SIG-M5 (cell line): ENCODE data around the gene CLEC20A.
"Not testable (repeated sequence)": the region's sequence is repeated elsewhere in the genome, so short reads cannot be mapped to it uniquely, and the experiment has no call there.

Experiments used
- DNase-seq: peaks from one replicate; lab custom pipeline; 2025; lab: John Stamatoyannopoulos, UW

CLEC20A gene

DNA sequence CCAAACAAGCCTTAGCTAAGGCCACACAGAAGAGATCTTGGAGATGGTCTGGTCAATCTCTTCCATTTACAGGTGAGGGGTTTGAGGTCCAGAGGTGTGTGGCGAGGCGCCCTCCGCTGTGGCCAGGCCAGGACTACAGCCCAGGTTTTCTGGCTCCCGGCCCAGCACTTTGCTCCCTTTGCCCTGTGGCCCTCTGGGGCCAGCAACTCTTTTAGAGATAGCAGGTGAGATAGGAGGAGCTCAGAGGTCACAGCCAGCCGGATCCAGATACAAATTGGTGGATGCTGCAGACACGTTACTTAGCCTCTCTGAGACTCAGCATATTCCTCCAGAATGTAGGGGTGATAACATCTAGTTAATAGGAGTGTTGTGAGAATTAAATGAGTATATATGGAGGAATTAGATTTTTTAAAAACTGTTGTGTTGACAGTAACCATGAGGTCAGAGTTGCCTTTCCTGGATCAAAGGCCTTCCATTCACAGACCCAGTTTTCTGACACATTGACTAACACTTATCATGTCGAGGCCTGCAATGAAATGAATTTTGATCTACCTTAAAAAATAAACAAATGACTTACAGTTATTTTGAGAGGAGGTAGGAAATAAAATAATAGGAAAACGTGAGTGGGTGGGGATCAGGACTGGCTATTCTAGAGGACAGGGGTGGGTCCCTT lies 32.7 kb upstream of the CLEC20A start:
- no peak for DNase-seq

GRCh38 chr1:178528953-178529335 lies 32.2 kb upstream of the CLEC20A start:
- no peak for DNase-seq

DNA sequence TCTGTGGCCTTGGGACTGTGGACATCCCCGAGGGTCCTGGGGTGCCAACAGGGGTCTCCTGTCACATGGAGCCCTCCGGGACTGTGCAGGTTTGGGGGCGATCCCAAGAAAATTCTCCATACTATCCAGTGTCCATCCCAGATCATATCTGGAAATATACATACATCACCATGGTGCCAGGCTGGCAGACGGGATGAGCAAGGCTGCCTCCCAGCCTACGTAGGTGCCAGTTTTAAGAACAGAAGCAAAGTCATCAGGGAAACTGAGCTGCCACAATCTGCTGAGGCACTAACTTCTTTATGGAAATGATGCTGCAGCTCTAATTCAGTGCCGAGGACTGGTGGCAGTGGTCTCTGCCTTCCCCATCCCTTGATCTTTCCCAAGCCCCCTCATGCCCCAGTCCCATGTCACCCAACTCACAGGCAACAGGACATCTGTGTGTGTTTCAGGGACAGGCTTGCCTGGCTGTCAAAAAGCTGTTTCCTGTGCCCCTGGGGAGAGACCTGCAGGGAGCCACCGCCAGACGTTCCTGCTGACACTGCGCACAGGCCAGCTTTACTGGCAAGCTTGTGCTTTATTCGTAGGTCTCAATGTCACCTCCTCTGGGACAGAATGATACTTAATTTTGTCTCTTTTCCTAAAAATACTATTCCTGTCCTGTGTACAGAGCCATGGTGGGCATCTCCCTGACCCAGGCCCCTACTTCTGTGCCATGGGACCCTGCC lies 31.6 kb upstream of the CLEC20A start:
- no peak for DNase-seq

GRCh38 chr1:178527117-178527516 lies 30.4 kb upstream of the CLEC20A start:
- DNase-seq, result no peak

DNA sequence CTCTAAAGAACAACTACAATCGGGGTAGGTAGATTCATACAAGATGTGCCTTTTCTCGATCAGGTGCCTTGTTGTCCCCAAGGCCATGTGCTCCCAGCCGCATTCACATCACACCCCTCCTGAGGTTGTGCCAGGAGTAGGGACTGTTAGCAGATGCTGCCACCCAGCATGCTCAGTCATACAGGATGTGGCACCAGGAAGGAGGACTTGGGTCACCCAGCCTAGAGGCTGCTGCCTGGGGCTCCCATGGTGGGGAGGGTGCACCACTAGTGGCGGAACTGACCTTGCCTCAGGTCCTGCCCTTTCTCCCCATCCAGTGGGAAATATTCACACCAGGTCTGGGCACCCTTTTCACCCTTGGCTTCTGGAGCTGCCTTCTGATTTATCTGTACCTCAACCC lies 24.5 kb upstream of the CLEC20A start:
- DNase-seq, result no peak

- no peak for DNase-seq
Observed at GRCh38 chr1:178520803-178521202, 24.0 kb upstream of the CLEC20A start.

DNA sequence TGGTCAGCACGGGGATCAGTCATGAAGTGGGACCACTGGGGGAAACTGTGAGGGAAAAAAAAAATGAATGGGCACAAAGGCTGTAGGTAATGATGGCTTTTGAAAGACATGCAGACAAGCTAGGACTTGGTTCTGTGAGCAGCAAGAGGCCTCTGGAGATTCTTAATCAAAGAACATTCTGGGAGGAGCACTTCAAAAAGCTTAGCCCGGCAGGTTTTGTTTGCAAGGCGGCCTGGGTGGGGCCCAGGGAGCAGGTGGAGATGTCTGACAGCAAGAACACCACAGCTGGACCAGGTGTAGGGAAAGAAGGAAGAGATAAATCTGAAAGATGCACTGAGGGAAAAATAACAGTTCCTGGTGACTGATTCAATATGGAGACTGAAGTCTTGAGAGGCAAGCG lies 22.1 kb upstream of the CLEC20A start:
- no peak for DNase-seq

DNA sequence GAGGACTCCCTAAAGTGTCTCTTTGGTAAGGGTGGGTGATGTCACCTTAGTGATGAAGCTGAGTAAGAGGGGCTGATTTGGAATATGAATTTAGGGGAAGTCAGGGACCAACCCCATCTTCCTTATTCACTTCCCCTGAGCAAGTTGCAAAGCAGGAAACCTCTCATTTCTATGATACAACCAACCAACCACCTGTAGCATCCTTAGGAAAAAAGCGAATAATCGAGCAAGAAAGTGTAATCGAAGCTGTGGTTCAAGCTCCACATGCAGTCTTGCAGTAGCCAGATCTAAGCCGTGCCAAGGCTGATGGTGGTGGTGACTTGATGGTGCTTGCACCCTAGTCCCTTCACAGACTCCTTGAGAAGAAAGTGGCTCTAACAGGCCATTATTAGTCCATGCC lies 19.3 kb upstream of the CLEC20A start:
- DNase-seq, result no peak

DNA sequence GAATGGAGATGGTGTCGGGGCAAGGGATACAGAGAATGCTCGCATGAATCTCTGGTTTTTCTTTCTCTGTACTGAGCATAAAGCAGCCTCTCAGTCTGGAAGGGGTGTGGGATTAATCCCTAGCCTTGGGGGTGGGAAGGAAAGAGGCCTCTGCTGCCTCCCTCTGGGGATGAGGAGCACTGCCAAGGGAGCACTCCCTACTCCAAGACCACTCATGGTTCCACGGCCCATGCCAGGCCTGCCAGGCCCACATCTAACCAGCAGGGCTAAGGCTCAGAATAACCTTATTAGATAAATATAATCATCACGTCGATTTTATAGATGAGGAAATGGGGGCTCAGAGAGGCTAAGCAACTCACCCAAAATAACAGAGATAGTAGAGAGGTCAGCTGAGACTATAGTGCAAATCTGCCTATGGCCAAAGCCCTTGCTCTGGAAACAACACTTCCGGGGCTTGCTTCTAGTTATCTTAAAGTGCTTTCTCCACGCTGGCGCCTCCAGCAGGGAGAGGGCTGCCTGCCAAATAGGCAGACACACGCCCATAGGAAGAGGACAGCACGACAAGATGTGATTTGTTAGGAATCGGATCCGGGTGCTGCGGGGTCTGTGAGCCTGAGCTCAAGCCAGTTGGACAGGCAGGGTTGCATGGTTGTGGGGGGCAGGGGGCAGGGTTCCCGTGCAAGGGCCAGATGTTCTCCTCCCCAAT lies 16.7 kb upstream of the CLEC20A start:
- DNase-seq, result no peak

GRCh38 chr1:178512566-178513277 lies 16.0 kb upstream of the CLEC20A start, which contains the start of gene TEX35:
TEX35 (plus strand) TSS chr1:178513109; CDS start chr1:178513189, 80 bp downstream.
- no peak for DNase-seq

DNA sequence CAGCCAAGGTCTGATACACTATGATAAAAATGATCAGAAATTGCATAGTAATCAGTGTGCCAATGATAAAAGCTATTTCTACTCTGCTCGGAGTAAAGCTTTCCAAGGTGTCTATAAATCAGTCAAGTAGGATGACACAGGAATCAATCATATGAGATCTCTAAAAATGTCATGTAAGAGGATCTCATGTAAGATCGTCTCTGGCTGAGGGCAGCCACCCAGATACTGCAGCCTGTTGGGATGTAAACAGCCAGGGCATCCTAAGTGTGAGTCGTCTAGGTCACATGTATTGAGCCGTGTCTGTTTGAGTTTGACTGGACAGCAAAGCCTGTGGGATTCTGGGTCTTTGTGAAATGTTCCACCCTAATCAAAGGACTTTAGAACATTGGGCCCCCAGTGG lies 13.4 kb upstream of the CLEC20A start:
- no peak for DNase-seq

DNA sequence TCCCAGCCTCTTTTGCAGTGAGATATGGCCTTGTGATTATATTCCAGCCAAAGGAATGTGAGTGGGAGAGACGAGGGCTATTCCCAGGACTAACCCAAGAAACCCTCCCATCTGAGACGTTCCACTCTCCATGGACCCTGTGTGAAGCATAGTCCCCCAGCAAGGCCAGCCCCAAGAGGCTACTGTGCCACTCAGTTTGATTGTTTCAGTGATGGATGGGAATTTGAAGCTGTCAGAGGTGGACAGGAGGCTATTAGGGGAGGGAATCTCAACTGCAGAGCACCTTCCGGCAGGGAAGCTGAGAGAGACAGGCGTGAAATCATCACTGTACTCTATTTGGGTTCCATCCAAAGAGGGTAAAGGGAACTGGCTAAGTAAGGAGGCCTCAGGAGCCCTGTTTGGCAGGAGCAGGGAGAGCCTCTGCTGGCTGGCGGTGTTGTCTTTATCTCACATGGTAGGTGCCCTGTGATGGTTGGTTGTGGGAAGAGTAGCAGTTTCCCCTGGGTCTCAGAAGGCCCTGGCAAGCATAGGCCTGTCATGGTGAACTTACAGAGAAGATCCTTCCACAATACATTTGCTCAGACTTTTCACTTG lies 12.7 kb upstream of the CLEC20A start:
- DNase-seq, result no peak

DNA sequence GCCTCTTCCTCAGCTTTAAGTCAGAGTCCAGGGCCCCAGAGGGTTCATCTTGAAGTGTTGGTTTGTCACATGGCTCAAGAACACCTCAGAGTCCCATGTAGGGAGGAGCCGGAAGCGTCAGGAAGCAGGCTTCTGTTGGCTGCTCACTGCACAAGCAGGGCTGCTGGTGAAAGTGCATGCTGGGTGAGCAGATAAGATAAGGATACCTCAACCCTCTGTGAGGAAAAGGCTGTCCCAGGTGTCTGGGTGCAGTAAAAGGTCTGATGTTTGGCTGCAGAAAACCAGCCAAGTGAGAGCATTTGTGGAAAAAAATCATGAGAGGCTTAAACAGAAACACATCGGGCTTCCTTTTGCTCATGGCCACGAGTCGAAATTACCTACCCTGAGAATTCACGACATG lies 9.9 kb upstream of the CLEC20A start:
- DNase-seq, result no peak

DNA sequence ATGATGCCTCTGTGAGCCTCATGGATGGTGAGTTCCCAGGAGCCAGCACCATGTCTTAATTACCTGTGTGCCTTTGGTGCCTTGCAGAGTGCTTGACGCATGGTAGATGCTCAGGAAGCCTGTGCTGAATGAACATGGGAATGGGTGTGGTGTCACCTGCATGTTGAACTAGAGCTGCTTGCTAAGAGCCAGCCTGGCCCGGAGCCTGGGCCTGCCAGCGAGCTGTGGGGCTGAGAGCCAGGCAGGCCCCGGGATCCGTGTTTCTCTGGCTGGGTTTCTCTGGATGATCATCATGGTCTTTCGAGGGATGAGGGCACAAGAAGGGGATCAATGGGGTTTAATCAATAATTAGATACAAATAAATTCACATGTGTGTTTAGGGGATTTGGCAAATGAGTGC lies 9.4 kb upstream of the CLEC20A start:
- no peak for DNase-seq

DNA sequence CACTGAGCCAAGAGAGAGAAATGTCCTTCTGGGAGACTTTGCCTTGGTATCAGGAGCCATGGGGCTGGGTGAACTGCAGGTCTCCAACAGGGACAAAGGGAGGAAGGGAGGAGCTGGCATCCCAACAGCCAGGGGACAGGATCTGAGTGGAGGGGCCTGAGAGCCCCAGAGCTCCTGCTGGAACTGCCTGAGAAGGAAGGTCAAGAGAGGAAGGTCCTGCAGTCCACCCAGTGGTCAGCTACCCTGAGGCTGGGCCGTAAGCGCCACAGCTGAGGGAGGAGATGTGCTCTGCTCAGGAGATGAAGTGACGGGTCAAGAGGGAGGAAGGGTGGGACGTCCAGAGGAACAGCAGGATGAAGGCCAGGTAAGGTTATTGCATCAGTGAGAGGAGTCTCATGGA lies 7.5 kb upstream of the CLEC20A start:
- no peak for DNase-seq

GRCh38 chr1:178503849-178504248 lies 7.1 kb upstream of the CLEC20A start:
- DNase-seq, result no peak

DNA sequence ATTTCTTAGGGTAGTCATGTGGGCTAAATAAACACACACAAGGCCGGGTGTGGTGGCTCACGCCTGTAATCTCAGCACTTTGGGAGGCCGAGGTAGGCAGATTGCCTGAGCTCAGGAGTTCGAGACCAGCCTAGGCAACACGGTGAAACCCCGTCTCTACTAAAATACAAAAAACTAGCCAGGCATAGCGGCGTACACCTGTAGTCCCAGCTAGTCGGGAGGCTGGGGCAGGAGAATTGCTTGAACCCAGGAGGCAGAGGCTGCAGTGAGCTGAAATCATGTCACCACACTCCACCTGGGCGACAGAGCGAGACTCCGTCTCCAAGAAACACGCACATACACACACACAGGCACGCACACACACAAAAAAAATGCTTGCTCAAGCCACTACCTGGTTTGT lies 6.6 kb upstream of the CLEC20A start:
- not testable (repeated sequence) for DNase-seq

DNA sequence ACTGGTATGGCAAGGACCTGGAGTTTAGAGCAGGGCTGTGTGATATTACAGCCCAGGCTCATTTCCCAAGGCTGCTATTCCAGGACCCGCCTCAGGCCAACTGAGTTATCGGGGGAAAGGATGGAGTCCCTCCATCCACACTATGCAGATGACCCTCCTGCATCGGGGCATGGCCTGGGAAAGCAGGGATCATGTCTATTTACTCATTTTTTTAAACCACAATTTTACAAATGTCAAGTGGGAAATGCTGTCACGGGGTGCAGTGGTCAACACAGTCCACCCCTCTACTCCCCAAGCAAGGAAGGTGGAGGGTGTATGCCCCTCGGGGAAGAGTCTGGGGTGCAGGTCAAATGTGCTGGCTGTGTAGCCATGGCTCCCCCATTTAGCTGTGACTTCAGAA lies 6.1 kb upstream of the CLEC20A start:
- DNase-seq, result no peak

DNA sequence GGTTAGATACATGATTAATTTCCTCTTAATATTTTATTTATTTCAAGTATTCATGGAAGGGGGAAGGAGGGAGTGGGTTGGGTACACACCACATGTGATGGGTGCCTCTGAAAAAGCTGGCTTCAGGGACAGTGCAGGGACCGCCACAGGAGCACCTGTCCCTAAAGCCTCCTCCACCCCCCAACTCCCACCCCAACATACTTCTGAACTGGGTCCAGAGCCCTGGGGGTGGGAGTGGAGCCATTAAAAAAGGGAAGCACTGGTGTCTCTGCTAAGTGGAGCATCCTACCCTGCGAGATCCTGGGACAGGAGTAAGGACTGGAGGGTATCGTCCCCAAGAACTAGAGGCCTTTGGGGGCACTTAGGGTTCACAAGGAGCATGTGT lies 5.6 kb upstream of the CLEC20A start:
- no peak for DNase-seq

GRCh38 chr1:178501705-178502329 lies 5.1 kb upstream of the CLEC20A start:
- DNase-seq, result no peak

- DNase-seq, result no peak
Observed at GRCh38 chr1:178500936-178501554, 4.3 kb upstream of the CLEC20A start.
